GM12891 (cell line): ENCODE data around the gene GLIS2. TPM values are rescaled to one million over a fixed set of nuclear protein-coding genes. Genes with fewer than 3 reads are reported as not detected.
A peak's percentile ranks its signal among the peaks of the same experiment; 100 is the strongest.

Experiments
- DNase-seq: peaks from one replicate; pipeline ENCODE4 v3.0.0; 2011; ENCODE audit warnings: low spot score; ENCODE audit not compliant: insufficient read length
- FAIRE-seq: peaks from 2 replicates; lab custom pipeline; 2011; peaks lifted over from hg19 to GRCh38; lab: Jason Lieb, UNC
- PAX5 ChIP-seq: IDR thresholded peaks from 2 replicates; pipeline ENCODE4 v1.6.1; 2011; ENCODE audit warnings: low read length, moderate library complexity, mild to moderate bottlenecking; ENCODE audit not compliant: insufficient read depth, severe bottlenecking
- POLR2A ChIP-seq: IDR thresholded peaks from 2 replicates; pipeline ENCODE4 v1.6.1; 2011; ENCODE audit warnings: low read depth, low read length, control low read depth
- POLR2AphosphoS5 ChIP-seq: IDR thresholded peaks from 2 replicates; pipeline ENCODE4 v1.6.1; 2011; ENCODE audit warnings: low read depth, low read length, control low read depth
- POU2F2 ChIP-seq: IDR thresholded peaks from 2 replicates; pipeline ENCODE4 v1.6.1; 2011; ENCODE audit warnings: low read depth, mild to moderate bottlenecking, control low read depth, low read length, moderate library complexity
- SPI1 ChIP-seq: IDR thresholded peaks from 2 replicates; pipeline ENCODE4 v1.6.1; 2011; ENCODE audit warnings: low read depth, low read length, control low read depth
- TAF1 ChIP-seq: IDR thresholded peaks from 2 replicates; pipeline ENCODE4 v1.6.1; 2011; ENCODE audit warnings: low read depth, low read length, control low read depth
- polyA plus RNA-seq: library from polyadenylated mRNA; unstranded; fragments of >200 nt; gene quantifications from one replicate; pipeline ENCODE4 v1.2.1, GENCODE V29; 2012; ENCODE audit warnings: low read depth, missing spikeins, inconsistent platforms; ENCODE audit not compliant: missing spikeins

Gene GLIS2
- 0.31 TPM for polyA plus RNA-seq

DNA sequence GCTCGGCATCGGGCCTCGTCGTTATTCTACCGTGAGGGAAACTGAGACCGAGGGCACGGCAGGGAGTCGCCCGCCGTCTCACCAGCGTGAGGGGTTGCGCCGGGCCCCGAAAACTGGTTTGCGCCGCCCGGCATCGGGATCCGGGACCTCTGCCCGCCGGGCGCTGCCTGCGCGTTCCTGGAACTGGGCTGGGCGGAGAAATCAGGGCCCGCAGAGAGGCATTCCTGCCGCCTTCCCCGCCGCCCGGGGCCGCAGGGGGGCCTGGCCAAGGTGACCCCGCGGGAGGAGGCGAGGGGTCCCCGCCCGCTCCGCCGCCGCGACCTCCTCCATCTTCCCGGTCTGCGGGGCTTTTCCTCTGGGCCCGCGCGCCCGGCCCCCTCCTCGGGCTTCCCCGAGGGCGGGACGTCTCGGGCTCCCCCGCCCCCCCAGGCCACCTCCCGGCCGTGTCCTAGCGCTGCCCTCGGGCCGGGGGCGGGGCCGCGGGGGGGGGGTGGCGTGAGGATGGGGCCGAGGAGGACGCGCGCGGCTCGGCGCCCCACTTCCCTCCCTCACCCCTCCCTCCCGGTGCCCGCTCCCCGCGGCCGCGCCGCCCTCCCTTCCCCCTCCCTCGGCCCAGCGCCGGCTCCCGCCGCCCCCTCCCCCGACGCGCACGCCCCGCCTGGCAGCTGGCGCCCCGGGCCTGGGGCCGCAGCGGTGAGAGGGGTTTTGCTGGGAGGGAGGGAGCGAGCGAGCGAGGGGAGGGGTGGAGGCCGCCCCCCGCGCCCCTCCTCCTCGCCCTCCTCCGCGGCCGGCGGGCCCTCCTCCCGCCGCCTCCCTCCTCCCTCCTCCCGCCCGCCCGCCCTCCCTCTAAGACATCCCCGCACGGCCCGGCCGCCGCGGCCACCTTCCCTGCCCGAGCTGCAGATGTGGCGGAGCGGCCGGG lies at the start of gene GLIS2:
Gene GLIS2, plus strand, starts transcription at position 882 of the 922 bp plus-strand sequence. CDS start 16,214 bp downstream, outside the sequence.
- TF ChIP-seq SPI1: no peak
- TF ChIP-seq POLR2AphosphoS5: no peak
- DNase-seq (no peak), FAIRE-seq (no peak)

DNA sequence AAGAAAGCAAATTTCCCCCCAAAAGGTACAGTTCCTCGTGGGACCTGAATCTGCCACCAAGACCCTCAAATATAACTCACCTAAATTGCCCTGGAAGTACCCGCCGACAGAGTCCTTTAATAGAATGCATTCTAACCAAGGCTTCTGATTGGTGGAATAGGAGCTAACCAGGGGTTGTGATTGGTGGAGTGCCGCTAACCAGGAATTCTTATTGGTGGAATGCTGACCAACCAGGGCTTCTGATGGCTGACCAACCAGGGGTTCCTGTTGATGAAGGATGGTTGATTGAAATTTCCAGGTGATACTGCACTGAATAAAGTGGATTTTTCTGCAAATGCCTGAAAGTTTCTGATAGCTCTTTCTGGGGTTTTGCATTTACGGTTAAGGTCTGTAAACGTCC lies 49.5 kb upstream of the GLIS2 start:
- FAIRE-seq (no peak), DNase-seq (no peak)
- TF ChIP-seq POU2F2 (no peak), PAX5 (no peak), SPI1 (no peak), TAF1 (no peak), POLR2AphosphoS5 (no peak), POLR2A (no peak)

DNA sequence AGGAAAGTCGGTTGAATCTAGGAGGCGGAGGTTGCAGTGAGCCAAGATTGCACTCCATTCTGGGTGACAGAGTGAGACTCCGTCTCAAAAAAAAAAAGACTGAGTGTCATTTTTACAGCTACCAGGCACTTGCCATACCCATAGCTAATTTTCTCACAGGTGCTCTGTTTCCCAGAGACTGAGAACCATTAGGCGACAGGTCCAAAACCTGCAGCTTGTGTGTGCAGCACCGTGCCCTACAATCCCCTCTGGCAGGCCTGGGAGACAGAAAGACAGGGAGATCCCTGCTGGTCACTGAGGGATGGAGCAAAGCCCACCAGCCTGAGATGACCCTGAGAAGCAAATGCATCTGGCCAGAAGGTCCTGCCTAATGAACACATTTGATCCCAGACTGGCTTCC lies 45.8 kb upstream of the GLIS2 start:
- TF ChIP-seq TAF1 (no peak), POU2F2 (no peak), POLR2AphosphoS5 (no peak), POLR2A (no peak), SPI1 (no peak), PAX5 (no peak)
- FAIRE-seq: no peak
- DNase-seq: no peak

DNA sequence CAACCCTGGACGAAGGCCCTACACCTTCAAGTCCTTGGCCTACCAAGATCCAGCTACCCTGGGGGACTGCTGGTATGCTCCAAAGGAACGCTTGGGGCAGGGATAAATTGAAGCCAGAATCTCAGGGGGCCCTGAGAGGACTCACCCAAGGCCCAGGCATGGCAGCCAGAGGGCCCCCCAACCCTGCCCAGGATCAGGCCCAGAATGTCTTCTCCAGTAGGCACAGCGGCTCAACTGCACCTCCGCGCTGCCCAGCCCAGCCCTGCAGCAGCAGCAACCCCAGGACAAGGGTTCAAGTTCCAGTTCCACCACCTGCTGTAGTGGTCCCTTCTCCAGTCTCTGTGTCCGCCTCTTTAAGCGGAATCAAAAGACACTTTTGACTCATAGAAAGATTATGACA lies 45.3 kb upstream of the GLIS2 start:
- TF ChIP-seq POU2F2 (no peak), POLR2A (no peak), PAX5 (no peak), TAF1 (no peak), POLR2AphosphoS5 (no peak), SPI1 (no peak)
- DNase-seq: no peak
- FAIRE-seq: no peak

DNA sequence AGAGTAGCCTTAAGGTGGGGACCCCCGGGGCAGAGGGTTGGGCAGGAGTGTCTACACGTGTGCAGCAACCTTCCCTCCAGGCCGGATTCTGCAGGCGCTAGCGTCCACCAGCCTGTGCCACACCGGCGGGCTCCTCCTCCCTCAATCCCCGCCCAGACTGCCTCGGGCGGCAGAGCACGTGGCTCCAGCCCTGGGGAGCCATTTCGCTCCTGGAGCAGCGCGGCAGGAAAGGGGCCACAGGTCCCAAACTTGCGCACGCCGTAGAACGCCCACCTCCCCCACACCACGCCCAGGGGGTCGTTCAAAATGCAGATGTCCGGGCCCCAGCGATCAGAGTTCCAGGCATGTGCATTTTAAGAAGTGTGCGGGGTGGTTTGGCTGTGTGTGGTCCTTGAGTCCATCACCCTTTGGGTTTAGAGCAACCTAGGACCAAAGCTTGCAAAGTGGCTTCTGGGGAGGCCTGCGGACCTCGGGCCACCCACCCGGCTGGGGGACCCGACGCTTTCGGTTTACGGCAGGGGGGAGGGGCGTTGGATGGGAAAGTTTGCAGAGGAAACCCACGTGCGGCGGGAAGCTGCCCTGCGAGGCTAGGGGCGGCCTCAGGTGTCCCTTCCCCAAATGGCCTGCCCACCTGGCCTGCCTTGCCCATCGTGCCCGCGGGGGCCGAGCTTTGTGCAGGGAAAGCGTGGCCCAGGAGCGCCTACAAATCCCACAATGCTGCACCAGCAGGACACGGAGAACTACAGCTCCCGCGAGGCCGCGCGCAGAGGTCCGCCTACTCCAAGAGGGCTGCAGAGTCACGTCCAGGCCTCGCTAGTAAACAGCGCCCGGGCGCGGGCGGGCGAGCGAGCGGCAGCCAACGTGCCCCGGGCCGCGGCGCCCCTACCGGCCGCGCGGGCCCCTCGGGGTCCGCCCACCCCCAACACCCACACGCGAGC lies 44.4 kb upstream of the GLIS2 start:
- TF ChIP-seq POLR2A (peak; percentile 50; the same call in 1 of the 2 replicates), POLR2AphosphoS5 (peak; percentile 71; the same call in 1 of the 2 replicates), SPI1 (no peak), POU2F2 (0 out of 2 replicates have a peak, but pooled peaks have one; percentile 14), TAF1 (peak; percentile 56; the same call in 1 of the 2 replicates)
- FAIRE-seq: peak; percentile 97
- peak; percentile 88 for DNase-seq

DNA sequence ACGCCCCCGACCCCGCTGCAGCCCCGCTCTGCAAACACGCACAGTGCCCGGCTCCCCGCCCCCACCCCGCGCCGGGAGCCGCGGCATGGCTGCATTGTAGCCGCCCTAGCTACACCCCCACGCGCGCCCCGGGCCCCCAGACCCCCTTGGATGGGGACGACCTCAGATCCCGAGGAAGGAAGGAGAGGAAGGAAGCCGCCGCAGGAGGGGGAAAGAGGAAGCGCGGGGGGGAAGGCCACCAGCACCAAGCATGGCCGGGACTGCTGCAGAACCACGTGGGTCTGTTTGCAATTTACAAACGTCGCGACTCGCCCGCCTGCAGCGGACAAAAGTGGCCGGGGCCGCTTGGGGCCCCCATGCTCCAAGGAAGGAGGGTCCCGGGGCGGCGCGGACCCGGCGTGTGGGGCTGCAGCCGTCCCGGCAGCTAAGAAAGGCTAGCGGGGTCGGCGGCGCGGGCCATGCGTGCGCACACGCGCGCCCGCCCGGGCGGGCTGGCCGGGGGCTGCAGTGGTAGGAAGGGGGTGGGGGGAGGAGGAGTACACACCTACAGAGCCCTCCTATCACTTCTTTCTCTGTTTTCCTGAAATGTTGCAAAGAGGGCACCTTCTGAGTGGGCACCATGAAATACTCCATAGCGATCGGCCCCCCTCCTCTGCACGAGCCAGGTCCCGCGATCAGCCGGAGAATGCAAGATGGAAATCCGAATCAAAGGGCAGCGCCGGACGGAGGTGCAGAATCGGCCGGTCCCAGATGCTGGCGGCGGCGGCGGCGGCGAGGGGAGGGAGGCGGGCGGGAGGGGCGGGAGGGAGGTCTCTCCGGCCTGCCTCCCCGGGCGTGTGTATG lies 43.5 kb upstream of the GLIS2 start:
- peak; percentile 81 for FAIRE-seq
- TF ChIP-seq SPI1: peak; percentile 73
- no peak for TF ChIP-seq POU2F2
- no peak for TF ChIP-seq PAX5
- 0 out of 2 replicates have a peak, but pooled peaks have one; percentile 12 for TF ChIP-seq TAF1
- TF ChIP-seq POLR2A: no peak
- TF ChIP-seq POLR2AphosphoS5: no peak
- no peak for DNase-seq

DNA sequence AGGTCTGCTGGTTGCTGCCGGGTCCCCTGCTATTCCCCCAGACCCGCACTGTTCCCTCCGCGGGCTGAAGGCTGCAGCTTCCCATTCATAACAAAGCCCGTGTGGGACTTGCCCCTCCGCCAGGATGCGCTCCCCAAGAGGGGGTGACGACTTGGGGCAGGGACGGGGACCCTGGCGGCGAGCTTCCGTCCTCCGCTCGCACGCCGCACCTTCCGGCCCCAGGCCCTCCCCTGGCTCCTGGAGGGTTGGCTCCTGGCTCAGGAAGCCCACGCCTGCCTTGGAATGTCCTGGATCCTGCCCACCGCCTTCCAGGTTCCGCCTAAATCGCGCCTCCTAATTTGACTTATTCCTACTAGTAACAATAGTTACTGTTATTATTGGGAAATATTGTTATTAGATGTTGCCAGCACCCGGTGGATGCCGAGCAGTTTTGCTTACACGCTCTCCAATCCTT lies 42.0 kb upstream of the GLIS2 start:
- DNase-seq (no peak), FAIRE-seq (peak; percentile 58)
- no peak for TF ChIP-seq TAF1
- TF ChIP-seq PAX5: no peak
- TF ChIP-seq POU2F2: no peak
- no peak for TF ChIP-seq SPI1
- TF ChIP-seq POLR2A: no peak
- TF ChIP-seq POLR2AphosphoS5: no peak

DNA sequence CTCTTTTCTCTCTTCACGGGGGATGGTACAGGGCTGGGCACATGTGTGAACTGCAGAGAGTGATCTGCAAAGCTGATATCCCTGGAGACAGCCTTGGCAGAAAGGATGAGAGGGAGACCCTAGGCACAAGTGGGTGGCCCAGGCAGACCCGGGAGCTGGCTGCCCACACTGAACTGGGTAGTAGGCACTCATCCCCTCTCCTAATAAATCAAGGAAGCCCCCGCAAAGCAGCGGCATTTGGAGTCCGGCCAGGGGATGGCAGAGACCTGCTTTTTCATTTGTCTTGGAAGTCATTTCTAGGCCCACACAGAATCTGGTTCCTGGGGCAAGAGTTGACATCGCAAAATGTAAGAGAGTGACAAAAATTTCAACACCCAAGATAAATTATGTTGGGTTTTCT lies 40.0 kb upstream of the GLIS2 start:
- no peak for TF ChIP-seq PAX5
- no peak for TF ChIP-seq POU2F2
- TF ChIP-seq SPI1: no peak
- TF ChIP-seq TAF1: no peak
- no peak for FAIRE-seq

DNA sequence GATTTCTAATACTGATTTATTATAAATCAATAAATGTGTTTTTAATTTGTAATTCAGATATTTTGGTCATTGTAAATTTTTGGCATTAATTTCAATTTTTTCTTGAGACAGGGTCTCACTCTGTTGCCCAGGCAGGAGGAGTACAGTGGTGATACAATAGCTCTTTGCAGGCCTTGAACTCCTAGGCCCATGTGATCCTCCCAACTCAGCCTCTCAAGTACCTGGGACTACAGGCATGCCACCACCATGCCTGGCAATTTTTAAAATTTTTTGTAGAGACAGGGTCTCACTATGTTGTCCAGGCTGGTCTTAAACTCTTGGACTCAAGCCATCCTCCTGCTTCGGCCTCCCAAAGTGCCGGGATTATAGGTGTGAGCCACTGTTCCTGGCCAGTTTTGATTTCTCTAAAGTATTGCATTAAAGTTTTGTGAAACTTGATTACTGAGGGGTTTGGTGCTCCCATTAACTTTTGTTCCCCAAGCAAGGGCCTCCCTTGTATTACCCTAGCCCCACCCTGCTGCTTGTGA lies 37.8 kb upstream of the GLIS2 start:
- TF ChIP-seq SPI1: no peak
- TF ChIP-seq TAF1: no peak
- TF ChIP-seq POU2F2: no peak
- TF ChIP-seq PAX5: no peak
- TF ChIP-seq POLR2A: no peak
- TF ChIP-seq POLR2AphosphoS5: no peak
- FAIRE-seq: no peak
- DNase-seq: no peak

More for the DNA sequence above, 40.0 kb upstream of the GLIS2 start:
- no peak for DNase-seq
